ENCODE measurements around the gene AMN. TPM values are rescaled to one million over a fixed set of nuclear protein-coding genes. Genes with fewer than 3 reads are reported as not detected.
A peak's percentile ranks its signal among the peaks of the same experiment; 100 is the strongest.

The AMN gene
- total and polyA plus RNA-seq, 5 donors: 0.37 to 0.58 (median 0.48) TPM; not detected in 2

DNA sequence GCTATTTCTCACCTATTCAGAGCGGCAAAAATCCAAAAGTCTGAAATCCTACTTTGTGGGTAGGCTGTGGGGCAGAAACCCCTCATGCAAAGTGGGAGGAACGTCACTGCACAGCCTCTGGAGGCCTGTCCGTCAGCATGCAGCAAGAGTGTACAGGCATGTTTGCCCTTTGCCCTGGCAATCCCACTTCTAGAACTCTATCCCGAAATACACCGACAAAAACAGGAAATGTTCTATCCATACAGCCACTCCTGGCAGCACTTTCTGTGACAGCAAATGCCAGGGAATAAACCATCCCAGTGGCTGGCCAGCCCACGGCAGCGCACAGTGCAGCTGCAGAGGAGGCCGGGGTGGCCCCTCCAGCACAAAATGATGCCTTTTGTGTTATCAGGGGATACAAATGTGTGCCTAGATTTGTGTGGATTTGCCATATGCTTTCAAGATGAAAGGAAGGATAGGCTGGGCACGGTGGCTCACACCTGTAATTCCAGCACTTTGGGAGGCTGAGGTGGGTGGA lies 39.7 kb downstream of the AMN start:
- Histone ChIP-seq H3K4me1 (ENCODE audit: control insufficient read depth, insufficient read depth, low read length) (no peaks in the 10 kb centered on the region), H3K4me3 (ENCODE audit: low read length) (no peak overlapping the region), H3K27ac (ENCODE audit: low read length) (no peak overlapping the region), H3K27me3 (ENCODE audit: control insufficient read depth, insufficient read depth) (no peaks in the 10 kb centered on the region), H3K9me3 (ENCODE audit: control insufficient read depth, low read length) (no peaks in the 10 kb centered on the region)
- ATAC-seq (no peak), DNase-seq (no peak)
- intact Hi-C loops (cut with DNase I): no loop called here
- WGBS: 83% methylated on average over 9 of the region's 9 CpGs

DNA sequence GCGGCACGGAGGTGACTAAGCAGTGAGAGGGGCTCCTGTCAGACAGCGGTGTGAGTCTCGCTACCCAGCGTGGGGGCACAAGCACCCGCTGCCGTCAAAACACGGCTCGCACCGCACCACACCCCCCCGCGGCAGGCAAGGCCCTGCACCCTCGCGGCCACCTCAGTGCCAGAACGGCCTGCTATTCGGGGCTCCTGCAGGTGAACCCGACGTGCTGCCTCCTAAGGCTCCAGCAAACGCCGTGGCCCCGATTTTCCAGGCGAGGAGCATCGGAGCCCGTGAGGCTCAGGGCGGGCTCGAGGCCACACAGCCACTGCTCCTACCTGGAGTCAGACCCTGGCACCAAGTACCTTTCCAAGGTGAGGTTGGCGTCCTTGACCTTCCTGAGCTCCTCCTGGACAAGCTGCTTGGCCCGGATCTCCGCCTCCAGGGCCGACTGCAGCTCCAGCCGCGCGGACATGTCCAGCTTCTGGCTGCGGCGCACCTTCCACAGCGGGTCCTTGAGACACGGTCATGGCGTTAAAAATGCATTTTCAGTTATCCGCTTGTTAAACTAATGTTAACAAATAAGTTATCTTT lies 41.8 kb downstream of the AMN start:
- H3K27ac ChIP-seq (ENCODE audit: low read length): no peak overlapping the region
- ATAC-seq (no peak), DNase-seq (no peak)
- intact Hi-C loops (cut with DNase I): no loop called here
- no peak overlapping the region for H3K4me3 ChIP-seq (ENCODE audit: low read length)
- no peaks in the 10 kb centered on the region for H3K9me3 ChIP-seq (ENCODE audit: control insufficient read depth, low read length)
- H3K4me1 ChIP-seq (ENCODE audit: control insufficient read depth, insufficient read depth, low read length): no peaks in the 10 kb centered on the region
- no peaks in the 10 kb centered on the region for H3K27me3 ChIP-seq (ENCODE audit: control insufficient read depth, insufficient read depth)
- 96% methylated on average over 39 of the region's 39 CpGs for WGBS

DNA sequence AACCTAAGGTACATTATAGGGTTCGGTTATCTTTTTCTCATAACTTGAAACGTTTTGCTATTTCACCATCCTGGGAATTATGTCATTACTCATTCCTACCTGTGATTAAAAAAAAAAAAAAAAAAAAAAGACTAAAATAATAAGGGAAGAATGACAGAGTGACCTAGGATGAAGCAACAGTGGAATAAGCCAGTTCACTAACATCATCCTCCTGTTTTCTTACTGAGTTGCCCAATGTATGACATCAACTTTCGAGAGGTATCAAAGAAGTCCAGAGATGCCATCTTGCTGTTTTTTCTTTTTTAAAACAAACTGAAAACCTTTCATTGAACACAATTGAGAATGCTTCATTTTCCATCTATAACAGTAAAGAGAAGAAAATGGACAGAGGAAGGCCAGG lies 42.8 kb downstream of the AMN start:
- H3K9me3 ChIP-seq (ENCODE audit: control insufficient read depth, low read length): no peaks in the 10 kb centered on the region
- H3K4me1 ChIP-seq (ENCODE audit: control insufficient read depth, insufficient read depth, low read length): no peaks in the 10 kb centered on the region
- intact Hi-C loops (cut with DNase I): no loop called here
- WGBS: 90% methylated on average over 3 of the region's 3 CpGs
- DNase-seq (no peak), ATAC-seq (no peak)
- H3K27ac ChIP-seq (ENCODE audit: low read length): no peak overlapping the region
- H3K27me3 ChIP-seq (ENCODE audit: control insufficient read depth, insufficient read depth): no peaks in the 10 kb centered on the region
- no peak overlapping the region for H3K4me3 ChIP-seq (ENCODE audit: low read length)

- H3K27me3 ChIP-seq (ENCODE audit: control insufficient read depth, insufficient read depth): no peaks in the 10 kb centered on the region
- H3K9me3 ChIP-seq (ENCODE audit: control insufficient read depth, low read length): no peaks in the 10 kb centered on the region
- intact Hi-C loops (cut with DNase I): no loop called here
- DNase-seq (no peak), ATAC-seq (no peak)
- no peaks in the 10 kb centered on the region for H3K4me1 ChIP-seq (ENCODE audit: control insufficient read depth, insufficient read depth, low read length)
- WGBS: 93% methylated on average over 20 of the region's 20 CpGs
- no peak overlapping the region for H3K4me3 ChIP-seq (ENCODE audit: low read length)
- no peak overlapping the region for H3K27ac ChIP-seq (ENCODE audit: low read length)
These were observed 43.6 kb downstream of the AMN start for GRCh38 chr14:102965971-102966655.

DNA sequence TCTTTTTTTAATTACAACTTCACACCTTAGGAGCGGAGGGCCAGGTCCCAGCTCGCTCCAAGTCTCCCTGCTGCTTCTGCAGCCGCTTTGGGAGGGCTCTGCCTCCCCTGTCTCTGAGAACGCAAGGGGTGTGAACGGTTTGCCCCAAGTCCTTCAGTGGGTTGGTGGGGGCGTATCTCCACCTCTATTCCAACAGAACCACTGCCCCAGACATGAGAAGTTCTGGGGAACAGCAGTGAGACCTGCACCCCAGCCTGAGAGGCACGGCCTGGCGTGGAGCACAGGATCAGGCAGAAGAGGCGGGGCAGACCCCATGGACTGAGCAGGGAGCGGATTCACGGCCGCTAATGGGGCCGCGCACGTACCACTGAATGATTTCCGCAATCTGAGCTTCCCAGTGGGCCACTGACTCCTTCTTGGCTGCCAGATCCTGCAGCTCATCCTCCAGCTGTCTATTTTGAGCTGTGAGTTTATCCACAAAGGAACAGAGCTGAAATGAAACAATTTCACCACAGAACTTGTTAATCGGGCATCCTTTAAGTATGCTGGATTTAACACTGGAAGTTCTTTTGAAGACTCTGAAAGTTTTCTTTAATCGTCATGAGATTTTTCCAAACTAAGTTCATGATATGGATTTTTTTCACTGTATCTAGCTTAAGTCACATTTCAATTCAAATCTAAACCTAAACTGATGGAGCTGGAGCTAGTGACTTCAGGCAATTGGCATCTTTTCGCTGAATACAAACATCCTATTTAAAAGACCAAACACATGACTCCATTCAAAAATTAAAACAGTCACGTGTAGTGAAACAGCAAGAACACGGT lies 44.4 kb downstream of the AMN start:
- intact Hi-C loops (cut with DNase I): no loop called here
- H3K27ac ChIP-seq (ENCODE audit: low read length): no peak overlapping the region
- ATAC-seq: no peak
- H3K27me3 ChIP-seq (ENCODE audit: control insufficient read depth, insufficient read depth): no peaks in the 10 kb centered on the region
- no peaks in the 10 kb centered on the region for H3K9me3 ChIP-seq (ENCODE audit: control insufficient read depth, low read length)
- no peak for DNase-seq
- no peak overlapping the region for H3K4me3 ChIP-seq (ENCODE audit: low read length)
- 90% methylated on average over 21 of the region's 21 CpGs for WGBS
- no peaks in the 10 kb centered on the region for H3K4me1 ChIP-seq (ENCODE audit: control insufficient read depth, insufficient read depth, low read length)

DNA sequence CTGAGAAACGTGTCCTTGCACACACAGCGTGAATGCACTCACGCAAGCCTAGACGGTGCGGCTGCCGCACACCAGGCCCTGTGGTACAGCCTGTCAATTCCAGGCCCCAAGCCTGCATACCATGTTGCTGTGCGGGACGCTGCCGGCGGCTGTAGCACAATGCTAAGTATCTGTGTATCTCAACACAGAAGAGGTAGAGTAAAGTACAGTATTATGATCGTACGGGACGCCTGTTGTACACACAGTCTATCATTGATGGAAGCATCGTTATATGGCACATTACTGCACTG lies 45.0 kb downstream of the AMN start:
- ATAC-seq (no peak), DNase-seq (no peak)
- Histone ChIP-seq H3K4me3 (ENCODE audit: low read length) (no peak overlapping the region), H3K4me1 (ENCODE audit: control insufficient read depth, insufficient read depth, low read length) (no peaks in the 10 kb centered on the region), H3K27me3 (ENCODE audit: control insufficient read depth, insufficient read depth) (no peaks in the 10 kb centered on the region), H3K27ac (ENCODE audit: low read length) (no peak overlapping the region), H3K9me3 (ENCODE audit: control insufficient read depth, low read length) (no peaks in the 10 kb centered on the region)
- 88% methylated on average over 14 of the region's 14 CpGs for WGBS
- intact Hi-C loops (cut with DNase I): no loop called here

GRCh38 chr14:102968306-102968705 lies 45.8 kb downstream of the AMN start:
- Histone ChIP-seq H3K4me3 (ENCODE audit: low read length) (no peak overlapping the region), H3K9me3 (ENCODE audit: control insufficient read depth, low read length) (no peaks in the 10 kb centered on the region), H3K27ac (ENCODE audit: low read length) (no peak overlapping the region), H3K27me3 (ENCODE audit: control insufficient read depth, insufficient read depth) (no peaks in the 10 kb centered on the region), H3K4me1 (ENCODE audit: control insufficient read depth, insufficient read depth, low read length) (no peaks in the 10 kb centered on the region)
- 94% methylated on average over 13 of the region's 13 CpGs for WGBS
- DNase-seq (no peak), ATAC-seq (no peak)
- intact Hi-C loops (cut with DNase I): no loop called here

DNA sequence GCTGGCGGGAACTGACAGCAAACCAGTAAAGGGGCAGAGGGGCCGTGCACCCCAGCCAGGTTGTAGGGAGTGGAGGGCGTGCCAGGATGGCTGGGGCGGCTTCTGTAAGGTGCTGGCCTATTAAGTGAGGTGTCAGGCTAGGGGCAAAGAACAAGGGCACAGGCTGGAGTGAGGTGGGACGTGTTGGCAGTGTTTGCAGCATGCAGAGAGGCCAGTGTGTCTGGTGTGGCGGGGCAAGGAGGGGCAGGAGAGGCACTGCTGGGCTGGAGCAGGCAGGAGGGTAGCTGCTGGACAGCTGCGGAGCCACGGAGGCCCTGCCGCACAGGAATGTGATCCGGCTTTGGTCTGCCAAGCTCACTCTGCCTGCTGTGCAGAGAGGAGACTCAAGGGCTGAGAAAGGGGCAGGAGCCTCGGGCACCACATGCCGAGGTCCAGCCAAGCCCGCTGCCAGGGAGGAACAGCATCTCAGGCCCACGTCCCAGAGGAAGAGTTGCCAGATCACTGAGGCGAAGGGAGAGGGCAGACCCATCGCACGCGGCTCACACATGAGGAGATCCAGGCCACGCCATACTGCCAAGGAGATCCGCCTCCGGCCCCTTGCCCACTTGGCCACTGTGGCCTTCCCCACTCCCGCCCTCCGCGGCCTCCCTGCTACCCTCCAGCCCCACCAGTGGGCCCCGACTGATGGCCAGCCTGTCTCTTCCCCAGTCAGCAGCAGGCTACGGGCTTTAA lies 46.8 kb downstream of the AMN start:
- Histone ChIP-seq H3K4me1 (ENCODE audit: control insufficient read depth, insufficient read depth, low read length) (no peaks in the 10 kb centered on the region), H3K4me3 (ENCODE audit: low read length) (no peak overlapping the region), H3K27me3 (ENCODE audit: control insufficient read depth, insufficient read depth) (no peaks in the 10 kb centered on the region), H3K9me3 (ENCODE audit: control insufficient read depth, low read length) (no peaks in the 10 kb centered on the region), H3K27ac (ENCODE audit: low read length) (no peak overlapping the region)
- peak; percentile 14 to 20 for ATAC-seq
- WGBS: 92% methylated on average over 26 of the region's 26 CpGs
- DNase-seq: no peak
- intact Hi-C loops (cut with DNase I): no loop called here

DNA sequence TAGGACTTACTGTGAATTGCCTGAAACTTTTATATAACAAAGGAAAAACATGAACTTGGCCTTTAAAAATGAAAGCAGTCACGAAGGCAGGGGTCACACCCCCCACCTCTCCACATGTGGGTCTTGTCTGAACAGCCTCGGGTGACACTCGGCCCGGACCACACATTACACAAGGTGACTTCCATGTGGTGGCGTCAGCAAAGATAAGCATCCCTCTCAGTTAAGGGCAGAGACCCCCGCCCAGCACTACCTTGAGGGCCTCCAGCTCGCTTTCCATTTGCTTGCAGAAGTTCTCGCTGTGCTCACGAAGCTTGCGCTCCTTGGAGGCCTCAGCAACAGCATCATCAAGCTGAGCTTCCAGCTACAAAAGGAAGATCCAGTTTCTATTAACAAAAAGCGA lies 47.4 kb downstream of the AMN start:
- no peaks in the 10 kb centered on the region for H3K27me3 ChIP-seq (ENCODE audit: control insufficient read depth, insufficient read depth)
- intact Hi-C loops (cut with DNase I): no loop called here
- WGBS: 87% methylated on average over 11 of the region's 11 CpGs
- H3K27ac ChIP-seq (ENCODE audit: low read length): no peak overlapping the region
- H3K9me3 ChIP-seq (ENCODE audit: control insufficient read depth, low read length): no peaks in the 10 kb centered on the region
- DNase-seq: no peak
- no peak overlapping the region for H3K4me3 ChIP-seq (ENCODE audit: low read length)
- ATAC-seq: no peak
- no peaks in the 10 kb centered on the region for H3K4me1 ChIP-seq (ENCODE audit: control insufficient read depth, insufficient read depth, low read length)

DNA sequence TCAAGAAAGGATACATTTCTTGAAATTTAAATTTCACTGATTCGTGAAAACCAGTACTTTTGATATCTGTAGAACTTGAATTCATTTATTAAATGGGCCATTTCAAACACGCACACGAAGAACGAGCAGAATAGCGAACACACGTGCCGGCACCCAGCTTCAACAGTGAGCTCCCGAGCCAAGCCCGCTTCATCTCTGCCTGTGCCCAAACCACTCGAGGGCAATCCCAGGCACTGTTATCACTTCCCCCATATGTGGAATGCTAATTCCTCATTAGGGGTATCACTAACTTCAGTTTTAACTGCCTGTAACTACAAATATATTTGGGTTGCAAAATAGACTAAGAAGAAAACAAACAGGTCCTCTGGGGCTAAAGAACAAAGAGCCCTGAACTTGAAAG lies 48.0 kb downstream of the AMN start:
- Histone ChIP-seq H3K27me3 (ENCODE audit: control insufficient read depth, insufficient read depth) (no peaks in the 10 kb centered on the region), H3K9me3 (ENCODE audit: control insufficient read depth, low read length) (no peaks in the 10 kb centered on the region), H3K4me3 (ENCODE audit: low read length) (no peak overlapping the region), H3K4me1 (ENCODE audit: control insufficient read depth, insufficient read depth, low read length) (no peaks in the 10 kb centered on the region), H3K27ac (ENCODE audit: low read length) (no peak overlapping the region)
- 85% methylated on average over 10 of the region's 10 CpGs for WGBS
- DNase-seq (no peak), ATAC-seq (no peak)
- intact Hi-C loops (cut with DNase I): no loop called here

GRCh38 chr14:102971314-102971713 lies 48.9 kb downstream of the AMN start:
- ATAC-seq (no peak), DNase-seq (no peak)
- Histone ChIP-seq H3K4me1 (ENCODE audit: control insufficient read depth, insufficient read depth, low read length) (no peaks in the 10 kb centered on the region), H3K4me3 (ENCODE audit: low read length) (no peak overlapping the region), H3K27me3 (ENCODE audit: control insufficient read depth, insufficient read depth) (no peaks in the 10 kb centered on the region), H3K9me3 (ENCODE audit: control insufficient read depth, low read length) (no peaks in the 10 kb centered on the region), H3K27ac (ENCODE audit: low read length) (no peak overlapping the region)
- intact Hi-C loops (cut with DNase I): no loop called here
- 82% methylated on average over 9 of the region's 9 CpGs for WGBS

Data from right cardiac atrium (tissue), 5 donors.